Stimulated activated CD4-positive, alpha-beta T cell treated with anti-CD3 and anti-CD28 coated beads, Interleukin-2, amount 100 ng/mL, for 4 hours (primary cell): ENCODE data around the gene PRSS35.
"Not testable (repeated sequence)": the region's sequence is repeated elsewhere in the genome, so short reads cannot be mapped to it uniquely, and the experiment has no call there.

ENCODE experiments used
- DNase-seq: peaks from one replicate; pipeline ENCODE4 v3.0.0-alpha.2; 2020; ENCODE audit warnings: low read depth

Gene PRSS35

DNA sequence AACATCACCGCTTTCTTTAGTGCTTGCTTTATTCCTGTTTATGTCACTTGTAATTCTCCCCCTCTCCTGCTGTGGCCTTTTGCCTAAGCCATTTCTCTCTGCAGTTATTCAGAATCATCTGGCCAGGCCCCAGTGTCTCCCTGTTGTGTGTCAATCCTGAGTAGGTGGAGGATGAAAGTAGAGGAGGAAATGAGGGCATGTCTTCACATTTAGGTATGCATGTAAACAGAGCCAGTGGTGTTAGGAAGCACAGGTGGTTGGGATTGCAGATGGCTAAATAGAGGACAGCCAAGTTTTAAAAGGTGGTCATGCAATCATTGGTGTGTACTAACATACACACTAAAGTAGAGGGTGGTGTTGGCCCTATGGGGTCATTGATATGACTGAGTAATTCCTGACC is 5.2 kb downstream of the PRSS35 start:
- DNase-seq = no peak

GRCh38 chr6:83518816-83519480 is 6.6 kb downstream of the PRSS35 start:
- no peak for DNase-seq

GRCh38 chr6:83536034-83536646 is 23.8 kb downstream of the PRSS35 start:
- peak; percentile 10 for DNase-seq

DNA sequence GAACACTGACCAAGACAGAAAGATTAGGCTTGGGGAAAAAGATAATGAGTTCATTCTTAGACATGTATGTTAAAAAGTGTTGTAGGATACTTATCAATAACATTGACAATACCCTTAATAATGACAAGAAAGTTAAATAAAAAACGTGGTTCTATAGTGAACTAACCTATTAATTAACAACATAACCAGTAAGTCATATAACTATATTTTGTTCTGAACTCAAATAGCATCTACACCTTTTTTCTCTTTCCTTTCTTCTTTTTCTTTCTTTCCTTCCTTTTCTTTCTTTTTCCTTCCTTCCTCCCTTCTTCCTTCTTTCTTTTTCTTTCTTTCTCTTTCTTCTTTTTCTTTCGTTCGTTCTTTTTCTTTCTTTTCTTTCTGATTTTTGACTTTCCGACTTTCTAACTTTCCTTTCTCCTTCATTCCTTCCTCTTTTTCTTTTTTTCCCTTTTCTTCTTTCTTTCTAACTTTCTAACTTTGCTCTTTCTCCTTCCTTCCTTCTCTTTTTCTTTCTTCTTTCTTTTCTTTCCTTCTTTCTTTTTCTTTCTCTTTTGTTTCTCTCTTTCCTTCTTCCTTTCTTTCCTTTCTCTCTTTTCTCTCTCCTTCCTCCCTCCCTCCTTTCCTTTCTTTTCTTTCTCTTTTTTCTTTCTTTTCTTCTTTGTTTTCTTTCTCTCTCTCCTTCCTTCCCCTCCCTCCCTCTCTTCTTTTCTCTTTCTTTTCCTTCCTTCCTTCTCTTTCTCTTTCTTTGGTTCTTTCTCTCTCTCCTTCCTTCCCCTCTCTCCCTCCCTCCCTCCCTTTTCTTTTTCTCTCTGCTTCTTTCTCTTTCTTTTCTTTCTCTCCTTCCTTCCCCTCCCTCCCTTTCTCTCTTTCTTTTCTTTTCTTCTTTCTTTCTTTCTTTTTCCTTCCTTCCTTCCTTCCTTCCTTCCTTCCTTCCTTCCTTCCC is 24.6 kb downstream of the PRSS35 start:
- DNase-seq = no peak

DNA sequence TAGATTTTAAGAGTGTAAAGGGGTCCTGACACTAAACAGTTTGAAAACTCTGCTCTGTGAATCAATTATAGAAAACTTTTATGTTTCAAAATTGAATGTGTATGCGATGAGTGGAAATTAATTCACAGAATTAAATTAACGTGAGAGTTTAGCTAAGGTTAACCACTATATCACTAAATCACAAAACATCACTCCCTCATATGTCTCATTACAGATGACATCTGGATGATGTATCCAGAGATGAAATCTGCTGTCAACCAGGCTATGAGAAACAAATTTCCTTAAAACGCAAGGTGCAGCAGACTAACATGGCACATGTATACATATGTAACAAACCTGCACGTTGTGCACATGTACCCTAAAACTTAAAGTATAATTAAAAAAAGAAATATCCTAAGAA is 27.3 kb downstream of the PRSS35 start:
- no peak for DNase-seq

DNA sequence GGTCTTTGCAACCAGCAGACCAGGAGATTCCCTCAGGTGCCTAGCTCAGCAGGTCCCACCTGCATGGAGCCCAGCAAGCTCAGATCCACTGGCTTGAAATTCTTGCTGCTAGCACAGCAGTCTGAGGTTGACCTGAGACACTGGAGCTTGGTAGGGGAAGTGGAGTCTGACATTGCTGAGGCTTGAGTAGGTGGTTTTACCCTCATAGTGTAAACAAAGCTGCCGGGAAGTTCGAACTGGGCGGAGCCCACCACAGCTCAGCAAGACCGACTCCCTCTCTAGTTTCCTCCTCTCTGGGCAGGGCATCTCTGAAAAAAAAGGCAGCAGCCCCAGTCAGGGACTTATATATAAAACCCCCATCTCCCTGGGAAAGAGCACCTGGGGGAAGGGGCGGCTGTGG is 34.3 kb downstream of the PRSS35 start:
- DNase-seq = no peak

- not testable (repeated sequence) for DNase-seq
Observed at GRCh38 chr6:83550482-83550881, 38.1 kb downstream of the PRSS35 start.

DNA sequence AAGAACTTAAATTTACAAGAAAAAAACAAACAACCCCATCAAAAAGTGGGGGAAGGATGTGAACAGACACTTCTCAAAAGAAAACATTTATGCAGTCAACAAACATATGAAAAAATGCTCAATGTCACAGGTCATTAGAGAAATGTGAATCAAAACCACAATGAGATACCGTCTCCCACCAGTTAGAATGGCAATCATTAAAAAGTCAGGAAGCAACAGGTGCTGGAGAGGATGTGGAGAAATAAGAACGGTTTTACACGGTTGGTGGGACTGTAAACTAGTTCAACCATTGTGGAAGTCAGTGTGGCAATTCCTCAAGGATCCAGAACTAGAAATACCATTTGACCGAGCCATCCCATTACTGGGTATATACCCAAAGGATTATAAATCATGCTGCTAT is 39.4 kb downstream of the PRSS35 start:
- DNase-seq = not testable (repeated sequence)

- DNase-seq = no peak
Observed at GRCh38 chr6:83556871-83557270, 44.5 kb downstream of the PRSS35 start.

DNA sequence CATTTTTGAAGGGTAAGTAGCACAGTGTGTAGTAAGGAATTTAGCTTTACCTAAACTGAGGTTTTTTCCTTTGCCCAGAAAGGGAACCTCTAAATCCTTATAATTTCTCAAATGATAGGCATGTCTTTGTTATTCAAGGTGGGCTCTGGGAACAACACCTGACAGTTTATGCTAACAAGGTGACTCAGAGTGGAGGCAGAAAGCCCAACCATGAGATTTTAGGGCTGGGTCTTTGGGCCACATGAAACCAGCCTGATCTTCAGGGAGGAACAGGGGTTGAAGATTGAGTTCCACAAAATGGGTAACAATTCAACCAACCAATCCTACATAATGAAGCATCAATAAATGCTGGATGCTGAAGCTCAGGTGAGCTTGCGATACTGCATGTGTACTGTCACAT is 46.6 kb downstream of the PRSS35 start:
- no peak for DNase-seq

DNA sequence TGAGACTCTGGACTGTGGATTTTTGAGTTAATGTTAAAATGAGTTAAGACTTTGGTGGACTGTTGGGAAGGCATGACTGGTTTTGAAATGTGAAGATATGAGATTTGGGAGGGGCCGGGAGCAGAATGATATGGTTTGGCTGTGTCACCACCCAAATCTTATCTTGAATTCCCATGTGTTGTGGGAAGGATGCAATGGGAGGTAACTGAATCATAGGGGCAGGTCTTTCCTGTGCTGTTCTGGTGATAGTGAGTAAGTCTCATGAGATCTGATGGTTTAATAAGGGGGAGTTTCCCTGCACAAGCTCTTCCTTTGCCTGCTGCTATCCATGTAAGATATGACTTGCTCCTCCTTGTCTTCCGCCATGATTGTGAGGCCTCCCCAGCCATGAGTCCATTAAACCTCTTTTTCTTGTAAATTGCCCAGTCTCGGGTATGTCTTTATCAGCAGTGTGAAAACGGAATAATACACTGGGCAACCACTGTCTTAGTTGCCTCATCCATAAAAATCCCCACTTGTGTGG is 59.4 kb downstream of the PRSS35 start:
- DNase-seq = not testable (repeated sequence)

- DNase-seq = no peak
Observed at GRCh38 chr6:83574783-83575182, 62.4 kb downstream of the PRSS35 start.
